Retinal pigment epithelial cell (primary cell): ENCODE data around the gene PROM2.

Source experiments
- DNase-seq: peaks from one replicate; pipeline ENCODE4 v3.0.0-alpha.2; 2010; ENCODE audit warnings: low read depth
- H3K4me3 ChIP-seq: 2 replicates; pipeline ENCODE4 v1.5.1; 2011; ENCODE audit warnings: mild to moderate bottlenecking, low read length, control low read depth, moderate library complexity
- TF ChIP-seq, protein P1 (sequence below): conservative IDR thresholded peaks from 2 replicates; pipeline ENCODE4 v1.5.1; 2011; ENCODE audit warnings: low read depth, low read length, control low read depth, inconsistent platforms

The PROM2 gene, protein sequence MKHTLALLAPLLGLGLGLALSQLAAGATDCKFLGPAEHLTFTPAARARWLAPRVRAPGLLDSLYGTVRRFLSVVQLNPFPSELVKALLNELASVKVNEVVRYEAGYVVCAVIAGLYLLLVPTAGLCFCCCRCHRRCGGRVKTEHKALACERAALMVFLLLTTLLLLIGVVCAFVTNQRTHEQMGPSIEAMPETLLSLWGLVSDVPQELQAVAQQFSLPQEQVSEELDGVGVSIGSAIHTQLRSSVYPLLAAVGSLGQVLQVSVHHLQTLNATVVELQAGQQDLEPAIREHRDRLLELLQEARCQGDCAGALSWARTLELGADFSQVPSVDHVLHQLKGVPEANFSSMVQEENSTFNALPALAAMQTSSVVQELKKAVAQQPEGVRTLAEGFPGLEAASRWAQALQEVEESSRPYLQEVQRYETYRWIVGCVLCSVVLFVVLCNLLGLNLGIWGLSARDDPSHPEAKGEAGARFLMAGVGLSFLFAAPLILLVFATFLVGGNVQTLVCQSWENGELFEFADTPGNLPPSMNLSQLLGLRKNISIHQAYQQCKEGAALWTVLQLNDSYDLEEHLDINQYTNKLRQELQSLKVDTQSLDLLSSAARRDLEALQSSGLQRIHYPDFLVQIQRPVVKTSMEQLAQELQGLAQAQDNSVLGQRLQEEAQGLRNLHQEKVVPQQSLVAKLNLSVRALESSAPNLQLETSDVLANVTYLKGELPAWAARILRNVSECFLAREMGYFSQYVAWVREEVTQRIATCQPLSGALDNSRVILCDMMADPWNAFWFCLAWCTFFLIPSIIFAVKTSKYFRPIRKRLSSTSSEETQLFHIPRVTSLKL

DNA sequence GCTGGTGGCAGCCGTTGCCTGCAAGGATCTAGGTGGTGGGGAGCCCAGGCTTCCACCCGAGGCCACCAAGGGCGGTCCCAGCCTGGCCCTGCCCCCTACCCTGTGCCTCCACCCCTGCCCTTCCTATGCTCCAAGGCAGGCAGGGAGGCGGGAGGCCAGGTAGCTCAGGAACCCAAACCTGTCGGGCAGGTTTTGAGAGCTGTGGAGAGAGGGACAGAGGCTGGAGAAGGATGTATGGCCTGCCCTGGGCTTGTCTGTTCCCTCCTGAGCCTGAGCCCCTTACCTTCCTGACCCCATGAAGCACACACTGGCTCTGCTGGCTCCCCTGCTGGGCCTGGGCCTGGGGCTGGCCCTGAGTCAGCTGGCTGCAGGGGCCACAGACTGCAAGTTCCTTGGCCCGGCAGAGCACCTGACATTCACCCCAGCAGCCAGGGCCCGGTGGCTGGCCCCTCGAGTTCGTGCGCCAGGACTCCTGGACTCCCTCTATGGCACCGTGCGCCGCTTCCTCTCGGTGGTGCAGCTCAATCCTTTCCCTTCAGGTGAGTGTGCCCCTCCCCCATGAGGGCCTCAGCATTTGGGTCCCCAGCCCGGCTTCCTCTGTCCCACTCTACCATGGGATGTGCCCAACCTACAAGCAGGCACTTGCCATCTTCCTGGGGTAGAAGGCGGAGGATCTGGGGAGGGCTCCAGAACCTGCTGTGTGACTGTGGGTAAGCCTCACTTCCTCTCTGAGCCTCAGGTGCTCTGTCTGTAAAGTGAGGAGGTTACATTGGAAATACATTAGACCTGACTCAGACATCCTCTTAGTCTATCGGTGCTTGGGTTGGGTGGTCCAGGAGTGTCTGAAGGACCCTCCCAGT, at the start of gene PROM2:
TSS of gene PROM2 (plus strand) at position 159 of the 860 bp plus-strand sequence. CDS start at position 296, 137 bp downstream.
- TF ChIP-seq, protein P1, sequence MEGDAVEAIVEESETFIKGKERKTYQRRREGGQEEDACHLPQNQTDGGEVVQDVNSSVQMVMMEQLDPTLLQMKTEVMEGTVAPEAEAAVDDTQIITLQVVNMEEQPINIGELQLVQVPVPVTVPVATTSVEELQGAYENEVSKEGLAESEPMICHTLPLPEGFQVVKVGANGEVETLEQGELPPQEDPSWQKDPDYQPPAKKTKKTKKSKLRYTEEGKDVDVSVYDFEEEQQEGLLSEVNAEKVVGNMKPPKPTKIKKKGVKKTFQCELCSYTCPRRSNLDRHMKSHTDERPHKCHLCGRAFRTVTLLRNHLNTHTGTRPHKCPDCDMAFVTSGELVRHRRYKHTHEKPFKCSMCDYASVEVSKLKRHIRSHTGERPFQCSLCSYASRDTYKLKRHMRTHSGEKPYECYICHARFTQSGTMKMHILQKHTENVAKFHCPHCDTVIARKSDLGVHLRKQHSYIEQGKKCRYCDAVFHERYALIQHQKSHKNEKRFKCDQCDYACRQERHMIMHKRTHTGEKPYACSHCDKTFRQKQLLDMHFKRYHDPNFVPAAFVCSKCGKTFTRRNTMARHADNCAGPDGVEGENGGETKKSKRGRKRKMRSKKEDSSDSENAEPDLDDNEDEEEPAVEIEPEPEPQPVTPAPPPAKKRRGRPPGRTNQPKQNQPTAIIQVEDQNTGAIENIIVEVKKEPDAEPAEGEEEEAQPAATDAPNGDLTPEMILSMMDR, result no peak
- no peak for DNase-seq
- no peak within 1 kb of the TSS for H3K4me3 ChIP-seq

DNA sequence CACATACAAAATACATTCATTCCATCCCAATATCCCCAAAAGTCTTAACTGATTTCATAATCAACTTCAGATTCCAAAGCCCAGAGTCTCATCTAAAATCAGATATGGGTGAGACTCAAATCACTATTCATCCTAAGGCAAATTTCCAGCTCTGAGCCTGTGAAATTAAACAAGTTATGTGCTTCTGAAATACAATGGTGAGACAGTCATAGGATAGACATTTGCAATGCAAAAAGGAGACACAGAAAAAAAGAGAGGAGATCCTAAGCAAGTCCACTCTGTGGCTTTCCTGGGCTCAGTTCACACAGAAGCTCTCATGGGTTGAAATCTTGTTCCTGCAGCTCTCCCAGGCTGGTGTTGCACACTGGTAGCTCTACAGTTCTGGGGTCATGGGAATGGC, 48.6 kb upstream of the PROM2 start:
- TF ChIP-seq, protein P1, result no peak
- no peak for DNase-seq
- no peak overlapping the region for H3K4me3 ChIP-seq

DNA sequence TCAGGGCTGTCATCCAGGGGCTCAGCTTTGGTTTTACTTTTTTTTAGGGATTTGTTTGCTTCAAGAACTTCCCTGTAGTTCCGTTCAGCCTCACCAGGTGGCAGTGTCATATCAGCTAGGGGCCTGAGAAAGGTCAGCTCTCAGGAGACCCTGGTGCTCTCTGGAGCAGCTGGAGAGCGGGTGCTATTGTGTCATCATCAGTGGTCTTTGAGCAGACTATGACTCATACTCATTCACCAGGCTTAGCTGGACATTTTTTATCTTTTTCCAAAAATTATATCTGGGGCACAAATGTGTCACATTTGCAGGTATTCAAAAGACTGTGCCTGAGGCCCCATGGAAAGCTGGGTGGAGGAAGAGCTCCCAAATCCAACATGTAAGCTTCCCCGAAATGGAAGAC, 42.5 kb upstream of the PROM2 start:
- H3K4me3 ChIP-seq, result no peak overlapping the region
- TF ChIP-seq, protein P1, result peak; percentile 86
- peak; percentile 14 for DNase-seq

DNA sequence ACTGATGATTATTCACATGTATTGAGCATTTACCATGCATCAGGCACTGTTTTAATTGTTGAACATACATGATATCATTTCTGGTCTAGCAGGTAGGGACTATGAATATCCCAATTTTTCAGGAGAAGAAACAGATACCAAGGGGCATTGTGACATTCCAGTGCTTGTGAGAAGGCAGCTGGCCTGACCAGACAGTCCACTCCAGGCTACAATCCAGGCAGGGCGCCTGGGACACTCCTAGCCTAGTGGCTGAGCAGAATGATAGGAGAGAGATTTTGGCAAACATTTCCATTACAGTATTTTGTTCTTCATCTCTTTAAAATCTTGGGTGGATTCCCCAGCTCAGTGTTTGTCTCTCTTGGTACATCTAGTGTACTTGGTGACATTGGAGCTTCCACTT, 42.0 kb upstream of the PROM2 start:
- TF ChIP-seq, protein P1, result no peak
- H3K4me3 ChIP-seq, result no peak overlapping the region

DNA sequence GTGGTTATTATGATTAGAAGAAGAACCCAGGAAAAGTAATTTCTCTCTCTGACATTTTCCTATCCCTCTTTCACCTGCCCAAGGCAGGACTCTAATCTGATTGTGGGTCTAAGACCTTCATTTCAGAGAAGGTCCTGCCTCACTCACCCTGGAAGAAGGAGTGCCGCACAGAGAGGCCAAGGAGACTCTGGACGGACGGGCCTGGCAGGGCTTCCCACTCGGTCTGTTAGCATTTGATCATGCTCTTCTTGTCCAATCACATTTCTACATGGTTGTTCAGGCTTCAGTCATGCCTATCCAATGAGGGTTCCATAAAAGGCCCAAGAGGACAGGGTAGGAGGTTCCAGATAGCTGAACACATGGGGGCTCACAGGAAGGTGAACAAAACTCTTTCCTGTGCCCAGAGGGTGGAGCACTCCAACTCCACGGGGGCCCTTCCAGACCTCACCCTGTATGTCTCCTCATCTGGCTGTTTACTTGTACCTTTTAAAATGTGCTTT, 39.9 kb upstream of the PROM2 start:
- no peak for DNase-seq
- H3K4me3 ChIP-seq, result no peak overlapping the region
- TF ChIP-seq, protein P1, result no peak

More for the DNA sequence above, 42.0 kb upstream of the PROM2 start:
- no peak for DNase-seq

DNA sequence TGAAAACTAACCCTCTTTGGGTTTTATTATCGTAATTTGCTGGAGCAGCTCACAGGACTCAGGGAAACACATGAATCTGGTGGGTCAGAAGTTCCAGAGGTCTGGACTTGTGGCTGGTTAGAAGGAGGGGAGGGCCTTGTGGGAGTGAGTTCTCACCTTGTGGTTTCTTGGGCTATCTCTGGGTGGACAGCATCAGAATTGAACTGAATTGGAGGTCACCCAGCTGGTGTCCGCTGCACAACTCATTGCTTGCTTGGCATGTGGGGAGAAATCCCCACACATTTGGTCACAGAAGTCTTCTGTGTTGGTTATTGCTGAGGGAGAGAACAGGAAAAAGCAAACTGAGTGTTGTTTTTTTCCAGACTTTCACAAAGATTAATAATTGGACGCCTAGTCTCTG, 39.4 kb upstream of the PROM2 start:
- H3K4me3 ChIP-seq, result no peak overlapping the region
- DNase-seq, result no peak

More for the DNA sequence above, 39.4 kb upstream of the PROM2 start:
- TF ChIP-seq, protein P1, result no peak
